ENCODE measurements around the gene NOP16.
A peak's percentile ranks its signal among the peaks of the same experiment; 100 is the strongest.

The NOP16 gene

GRCh38 chr5:176412517-176413254 lies 24.3 kb upstream of the NOP16 start:
- Histone ChIP-seq H3K4me2 (ENCODE audit: low read depth, low read length) (no peak overlapping the region), H4K20me1 (ENCODE audit: insufficient read depth, low read length) (no peaks in the 10 kb centered on the region), H3K36me3 (replicated peaks; ENCODE audit: insufficient read depth, low read length) (no peaks in the 10 kb centered on the region; the same call in 1 of the 2 replicates), H3K9me3 (replicated peaks; ENCODE audit: insufficient read depth, low read length) (no peaks in the 10 kb centered on the region), H3K27me3 (replicated peaks; ENCODE audit: insufficient read depth, low read length) (no peaks in the 10 kb centered on the region), H3K27ac (ENCODE audit: low read length) (no peak overlapping the region), H3K4me1 (ENCODE audit: low read length) (peaks cover 22% of the 10 kb centered on the region), H3F3A (ENCODE audit: insufficient read depth, low read length) (peaks cover 3% of the 10 kb centered on the region), H3K79me2 (ENCODE audit: low read length) (peaks cover 47% of the 10 kb centered on the region), H2AFZ (ENCODE audit: low read length) (no peak overlapping the region), H3K4me3 (ENCODE audit: low read length) (no peak overlapping the region), H3K9me2 (replicated peaks; ENCODE audit: insufficient read depth, low read length) (no peaks in the 10 kb centered on the region), H3K9ac (ENCODE audit: low read length) (no peak overlapping the region)
- no peak for TF ChIP-seq CTCF (IDR thresholded peaks at IDR 0.05; ENCODE audit: low read length)
- TF ChIP-seq EZH2phosphoT487 (IDR thresholded peaks at IDR 0.05; ENCODE audit: low read length), result no peak
- no peak for TF ChIP-seq EZH2 (optimal IDR thresholded peaks at IDR 0.05; ENCODE audit: low read depth, low read length)
- DNase-seq, result no peak

GRCh38 chr5:176410486-176411180 lies 22.2 kb upstream of the NOP16 start:
- Histone ChIP-seq H3K4me2 (ENCODE audit: low read depth, low read length) (no peak overlapping the region), H3K27ac (ENCODE audit: low read length) (no peak overlapping the region; the same call in 1 of the 2 replicates), H2AFZ (ENCODE audit: low read length) (no peak overlapping the region), H3K4me1 (ENCODE audit: low read length) (peaks cover 33% of the 10 kb centered on the region), H3K9me3 (replicated peaks; ENCODE audit: insufficient read depth, low read length) (no peaks in the 10 kb centered on the region), H3F3A (ENCODE audit: insufficient read depth, low read length) (peaks cover 17% of the 10 kb centered on the region), H3K9me2 (replicated peaks; ENCODE audit: insufficient read depth, low read length) (no peaks in the 10 kb centered on the region), H3K4me3 (ENCODE audit: low read length) (no peak overlapping the region), H4K20me1 (ENCODE audit: insufficient read depth, low read length) (no peaks in the 10 kb centered on the region), H3K36me3 (replicated peaks; ENCODE audit: insufficient read depth, low read length) (no peaks in the 10 kb centered on the region; the same call in 1 of the 2 replicates), H3K9ac (ENCODE audit: low read length) (no peak overlapping the region), H3K27me3 (replicated peaks; ENCODE audit: insufficient read depth, low read length) (no peaks in the 10 kb centered on the region), H3K79me2 (ENCODE audit: low read length) (peaks cover 46% of the 10 kb centered on the region)
- DNase-seq, result no peak
- TF ChIP-seq EZH2phosphoT487 (IDR thresholded peaks at IDR 0.05; ENCODE audit: low read length), result no peak
- peak; percentile 47 for TF ChIP-seq CTCF (IDR thresholded peaks at IDR 0.05; ENCODE audit: low read length)

GRCh38 chr5:176409765-176410164 lies 21.4 kb upstream of the NOP16 start:
- Histone ChIP-seq H3K9me3 (replicated peaks; ENCODE audit: insufficient read depth, low read length) (no peaks in the 10 kb centered on the region), H3K4me2 (ENCODE audit: low read depth, low read length) (no peak overlapping the region), H3K36me3 (replicated peaks; ENCODE audit: insufficient read depth, low read length) (no peaks in the 10 kb centered on the region; the same call in 1 of the 2 replicates), H3K9me2 (replicated peaks; ENCODE audit: insufficient read depth, low read length) (no peaks in the 10 kb centered on the region), H3K27me3 (replicated peaks; ENCODE audit: insufficient read depth, low read length) (no peaks in the 10 kb centered on the region), H3K4me1 (ENCODE audit: low read length) (peaks cover 33% of the 10 kb centered on the region), H3K27ac (ENCODE audit: low read length) (no peak overlapping the region), H2AFZ (ENCODE audit: low read length) (no peak overlapping the region), H4K20me1 (ENCODE audit: insufficient read depth, low read length) (no peaks in the 10 kb centered on the region), H3K79me2 (ENCODE audit: low read length) (peaks cover 44% of the 10 kb centered on the region), H3K4me3 (ENCODE audit: low read length) (no peak overlapping the region), H3K9ac (ENCODE audit: low read length) (no peak overlapping the region), H3F3A (ENCODE audit: insufficient read depth, low read length) (peaks cover 17% of the 10 kb centered on the region)
- DNase-seq, result no peak
- TF ChIP-seq EZH2 (optimal IDR thresholded peaks at IDR 0.05; ENCODE audit: low read depth, low read length) (no peak), CTCF (IDR thresholded peaks at IDR 0.05; ENCODE audit: low read length) (no peak), EZH2phosphoT487 (IDR thresholded peaks at IDR 0.05; ENCODE audit: low read length) (no peak)

Data from MM.1S (cell line).